Sigmoid colon (tissue), 7 donors: ENCODE measurements around the gene RBM10. TPM values are rescaled to one million over a fixed set of nuclear protein-coding genes. Genes with fewer than 3 reads are reported as not detected.

Source experiments
- DNase-seq: peaks from one replicate; pipeline ENCODE4 v3.0.0-alpha.2; 2019
- H3K27ac ChIP-seq, 4 donors: fragments of 200-600 bp; sonication (generic); one replicate each; pipeline ENCODE4 v1.5.1; 2016 to 2019; ENCODE audit warnings: mild to moderate bottlenecking in 1 of 4
- H3K27me3 ChIP-seq, 3 donors: fragments of 200-600 bp; sonication (generic); one replicate each; pipeline ENCODE4 v1.5.1; 2019; ENCODE audit warnings: mild to moderate bottlenecking in 1 of 3
- H3K36me3 ChIP-seq, 4 donors: fragments of 200-600 bp; sonication (generic); one replicate each; pipeline ENCODE4 v1.5.1; 2016 to 2019
- H3K4me1 ChIP-seq, 4 donors: fragments of 200-600 bp; sonication (generic); one replicate each; pipeline ENCODE4 v1.5.1; 2017 to 2019
- H3K4me3 ChIP-seq, 4 donors: fragments of 200-600 bp; sonication (generic); one replicate each; pipeline ENCODE4 v1.5.1; 2017 to 2019; ENCODE audit warnings: mild to moderate bottlenecking in 2 of 4, moderate library complexity in 1 of 4
- H3K9me3 ChIP-seq, 4 donors: fragments of 200-600 bp in 3 of 4; sonication (generic) in 3 of 4; one replicate each; pipeline versions ENCODE4 v1.5.1 to v1.6.1; 2013 to 2019
- EP300 ChIP-seq, 4 donors: sonication (generic); formaldehyde crosslinking; IDR thresholded peaks; one replicate each; pipeline ENCODE4 v1.6.1; 2017; ENCODE audit warnings: antibody characterized with exemption in 4 of 4
- POLR2A ChIP-seq, 2 donors: fragments of 450-650 bp; IDR thresholded peaks; one replicate each; pipeline ENCODE4 v1.6.1; 2016; ENCODE audit warnings: antibody characterized with exemption in 2 of 2, mild to moderate bottlenecking in 2 of 2, moderate library complexity in 2 of 2
- POLR2AphosphoS5 ChIP-seq, 4 donors: sonication (generic); formaldehyde crosslinking; IDR thresholded peaks; one replicate each; pipeline ENCODE4 v1.6.1; 2017; ENCODE audit warnings: antibody characterized with exemption in 4 of 4
- WGBS, 2 donors: extraction: QIAGEN DNeasy Blood & Tissue Kit; methylation state at CpG; one replicate each; pipeline ENCODE4 v1.1.7; 2013; 5-methylcytosine and 5-hydroxymethylcytosine counted together
- intact Hi-C: fragments of 100-400 bp; cut with DNase I; formaldehyde crosslinking; loops from one replicate; pipeline ENCODE4 v1.15.1; 2023
- polyA plus RNA-seq, 3 donors: library from polyadenylated mRNA; stranded (reverse); fragments of 200-250 nt; gene quantifications; one replicate each; pipeline ENCODE4 v1.2.3, GENCODE V29; 2013
- total RNA-seq, 4 donors: library from RNA; depleted of rRNA; stranded (reverse); fragments of >200 nt; gene quantifications; one replicate each; pipeline ENCODE4 v1.1.0, GENCODE V29; 2016
- TF ChIP-seq, protein P1 (sequence below), 4 experiments: fragments of 450-650 bp in 3 of 4; fragments of 200-600 bp in 1 of 4; IDR thresholded peaks; one replicate each; pipeline ENCODE4 v1.5.1; 2016 to 2019; ENCODE audit warnings: antibody characterized with exemption in 4 of 4, mild to moderate bottlenecking in 3 of 4, moderate library complexity in 2 of 4
- donor health status: healthy with polysubstance abuse.
- donor health status: Bipolar disorder and iron deficiency.
- donor health status: healthy.

RBM10 gene
- total and polyA plus RNA-seq, 7 donors, result 15.0 to 44.3 (median 22.4) TPM

GRCh38 chrX:47162927-47163583 is 18.0 kb downstream of the RBM10 start:
- H3K4me1 ChIP-seq, result no peaks in the 10 kb centered on the region
- WGBS, 2 donors, result 97% methylated on average over 5 of the region's 5 CpGs
- H3K27me3 ChIP-seq, result no peaks in the 10 kb centered on the region
- H3K36me3 ChIP-seq, result peaks cover 0 to 6% (median 0%) of the 10 kb centered on the region in 4 donors
- TF ChIP-seq POLR2A (IDR thresholded peaks at IDR 0.05) (no peak), EP300 (IDR thresholded peaks at IDR 0.05) (no peak), POLR2AphosphoS5 (IDR thresholded peaks at IDR 0.05) (no peak)
- TF ChIP-seq, protein P1, sequence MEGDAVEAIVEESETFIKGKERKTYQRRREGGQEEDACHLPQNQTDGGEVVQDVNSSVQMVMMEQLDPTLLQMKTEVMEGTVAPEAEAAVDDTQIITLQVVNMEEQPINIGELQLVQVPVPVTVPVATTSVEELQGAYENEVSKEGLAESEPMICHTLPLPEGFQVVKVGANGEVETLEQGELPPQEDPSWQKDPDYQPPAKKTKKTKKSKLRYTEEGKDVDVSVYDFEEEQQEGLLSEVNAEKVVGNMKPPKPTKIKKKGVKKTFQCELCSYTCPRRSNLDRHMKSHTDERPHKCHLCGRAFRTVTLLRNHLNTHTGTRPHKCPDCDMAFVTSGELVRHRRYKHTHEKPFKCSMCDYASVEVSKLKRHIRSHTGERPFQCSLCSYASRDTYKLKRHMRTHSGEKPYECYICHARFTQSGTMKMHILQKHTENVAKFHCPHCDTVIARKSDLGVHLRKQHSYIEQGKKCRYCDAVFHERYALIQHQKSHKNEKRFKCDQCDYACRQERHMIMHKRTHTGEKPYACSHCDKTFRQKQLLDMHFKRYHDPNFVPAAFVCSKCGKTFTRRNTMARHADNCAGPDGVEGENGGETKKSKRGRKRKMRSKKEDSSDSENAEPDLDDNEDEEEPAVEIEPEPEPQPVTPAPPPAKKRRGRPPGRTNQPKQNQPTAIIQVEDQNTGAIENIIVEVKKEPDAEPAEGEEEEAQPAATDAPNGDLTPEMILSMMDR (IDR thresholded peaks at IDR 0.05), result no peak
- H3K27ac ChIP-seq, result no peak overlapping the region
- no peak overlapping the region for H3K4me3 ChIP-seq
- no peak for DNase-seq
- intact Hi-C loops, result no loop called here
- no peaks in the 10 kb centered on the region for H3K9me3 ChIP-seq

- Histone ChIP-seq H3K9me3 (no peaks in the 10 kb centered on the region), H3K36me3 (peaks cover 0 to 11% (median 2%) of the 10 kb centered on the region in 4 donors), H3K27ac (no peak overlapping the region), H3K4me1 (no peaks in the 10 kb centered on the region), H3K27me3 (no peaks in the 10 kb centered on the region), H3K4me3 (no peak overlapping the region)
- no peak for DNase-seq
- intact Hi-C loops, result no loop called here
- TF ChIP-seq EP300 (IDR thresholded peaks at IDR 0.05), result no peak
- 95 to 100% methylated on average over 3 of the region's 3 CpGs for WGBS, 2 donors
Measured at GRCh38 chrX:47164420-47164819, 19.4 kb downstream of the RBM10 start.

DNA sequence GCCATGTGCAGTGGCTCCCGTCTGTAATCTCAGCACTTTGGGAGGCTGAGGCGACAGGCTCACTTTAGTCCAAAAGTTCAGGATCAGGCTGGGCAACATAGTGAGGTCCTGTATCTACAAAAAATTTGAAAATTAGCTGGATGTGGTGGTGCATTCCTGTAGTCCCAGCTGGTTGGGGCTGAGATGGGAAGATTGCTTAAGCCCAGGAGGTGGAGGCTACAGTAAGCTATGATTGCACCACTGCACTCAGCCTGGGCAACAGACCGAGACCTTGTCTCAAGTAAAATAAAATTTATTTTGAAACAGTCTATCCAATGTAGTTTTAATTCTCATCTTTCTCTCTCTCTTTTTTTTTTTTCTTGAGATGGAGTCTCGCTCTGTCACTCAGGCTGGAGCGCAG is 21.1 kb downstream of the RBM10 start:
- no peak for DNase-seq
- Histone ChIP-seq H3K4me1 (peaks cover 0 to 10% (median 0%) of the 10 kb centered on the region in 4 donors), H3K36me3 (peaks cover 0 to 18% (median 6%) of the 10 kb centered on the region in 4 donors), H3K9me3 (no peaks in the 10 kb centered on the region), H3K27me3 (no peaks in the 10 kb centered on the region), H3K27ac (no peak overlapping the region), H3K4me3 (no peak overlapping the region)
- whole genome bisulfite sequencing, 2 donors, result 94 to 96% methylated on average over 5 of the region's 5 CpGs
- intact Hi-C loops, result no loop called here
- TF ChIP-seq, protein P1 (IDR thresholded peaks at IDR 0.05), result no peak
- TF ChIP-seq POLR2A (IDR thresholded peaks at IDR 0.05) (no peak), POLR2AphosphoS5 (IDR thresholded peaks at IDR 0.05) (no peak), EP300 (IDR thresholded peaks at IDR 0.05) (no peak)

GRCh38 chrX:47168495-47169073 is 23.6 kb downstream of the RBM10 start:
- TF ChIP-seq, protein P1 (IDR thresholded peaks at IDR 0.05), result no peak
- TF ChIP-seq EP300 (IDR thresholded peaks at IDR 0.05) (no peak), POLR2A (IDR thresholded peaks at IDR 0.05) (no peak), POLR2AphosphoS5 (IDR thresholded peaks at IDR 0.05) (no peak)
- WGBS, 2 donors, result 94 to 96% methylated on average over 6 of the region's 6 CpGs
- H3K36me3 ChIP-seq, result peaks cover 9 to 37% (median 15%) of the 10 kb centered on the region in 4 donors
- no peak for DNase-seq
- no peak overlapping the region for H3K4me3 ChIP-seq
- H3K27me3 ChIP-seq, result no peaks in the 10 kb centered on the region
- H3K4me1 ChIP-seq, result peaks cover 0 to 10% (median 0%) of the 10 kb centered on the region in 4 donors
- H3K27ac ChIP-seq, result no peak overlapping the region
- intact Hi-C loops, result no loop called here
- no peaks in the 10 kb centered on the region for H3K9me3 ChIP-seq

- peaks cover 0 to 10% (median 0%) of the 10 kb centered on the region in 4 donors for H3K4me1 ChIP-seq
Measured at GRCh38 chrX:47169273-47169672, 24.3 kb downstream of the RBM10 start.

More at GRCh38 chrX:47169273-47169672, 24.3 kb downstream of the RBM10 start:
- intact Hi-C loops, result no loop called here
- H3K36me3 ChIP-seq, result peaks cover 9 to 41% (median 15%) of the 10 kb centered on the region in 4 donors
- H3K27ac ChIP-seq, result no peak overlapping the region
- WGBS, 2 donors, result 95 to 97% methylated on average over 19 of the region's 19 CpGs
- no peak overlapping the region for H3K4me3 ChIP-seq
- no peaks in the 10 kb centered on the region for H3K9me3 ChIP-seq
- TF ChIP-seq POLR2A (IDR thresholded peaks at IDR 0.05) (no peak), EP300 (IDR thresholded peaks at IDR 0.05) (no peak), POLR2AphosphoS5 (IDR thresholded peaks at IDR 0.05) (no peak)
- TF ChIP-seq, protein P1 (IDR thresholded peaks at IDR 0.05), result no peak
- no peaks in the 10 kb centered on the region for H3K27me3 ChIP-seq
- DNase-seq, result no peak
